ENCODE results near the gene GPR52. TPM values are rescaled to one million over a fixed set of nuclear protein-coding genes. Genes with fewer than 3 reads are reported as not detected.

GPR52 gene
- 1.1 and 2.4 TPM in 2 replicates for total RNA-seq

GRCh38 chr1:174447866-174448530, at the start of gene GPR52:
GPR52 (plus strand) TSS chr1:174447964; CDS start chr1:174448112, 148 bp downstream.

